GM21528 (cell line): Measurements from ENCODE around the gene CELSR3.

ENCODE experiments used
- ATAC-seq: cut with Tn5 transposase; IDR thresholded peaks from one replicate; pipeline ENCODE4 v1.9.1; 2021; ENCODE audit warnings: mild to moderate bottlenecking, moderate library complexity; ENCODE audit not compliant: unreplicated experiment, low FRiP score

CELSR3 gene

GRCh38 chr3:48601622-48601994 lies 61.1 kb downstream of the CELSR3 start:
- ATAC-seq, result no peak

DNA sequence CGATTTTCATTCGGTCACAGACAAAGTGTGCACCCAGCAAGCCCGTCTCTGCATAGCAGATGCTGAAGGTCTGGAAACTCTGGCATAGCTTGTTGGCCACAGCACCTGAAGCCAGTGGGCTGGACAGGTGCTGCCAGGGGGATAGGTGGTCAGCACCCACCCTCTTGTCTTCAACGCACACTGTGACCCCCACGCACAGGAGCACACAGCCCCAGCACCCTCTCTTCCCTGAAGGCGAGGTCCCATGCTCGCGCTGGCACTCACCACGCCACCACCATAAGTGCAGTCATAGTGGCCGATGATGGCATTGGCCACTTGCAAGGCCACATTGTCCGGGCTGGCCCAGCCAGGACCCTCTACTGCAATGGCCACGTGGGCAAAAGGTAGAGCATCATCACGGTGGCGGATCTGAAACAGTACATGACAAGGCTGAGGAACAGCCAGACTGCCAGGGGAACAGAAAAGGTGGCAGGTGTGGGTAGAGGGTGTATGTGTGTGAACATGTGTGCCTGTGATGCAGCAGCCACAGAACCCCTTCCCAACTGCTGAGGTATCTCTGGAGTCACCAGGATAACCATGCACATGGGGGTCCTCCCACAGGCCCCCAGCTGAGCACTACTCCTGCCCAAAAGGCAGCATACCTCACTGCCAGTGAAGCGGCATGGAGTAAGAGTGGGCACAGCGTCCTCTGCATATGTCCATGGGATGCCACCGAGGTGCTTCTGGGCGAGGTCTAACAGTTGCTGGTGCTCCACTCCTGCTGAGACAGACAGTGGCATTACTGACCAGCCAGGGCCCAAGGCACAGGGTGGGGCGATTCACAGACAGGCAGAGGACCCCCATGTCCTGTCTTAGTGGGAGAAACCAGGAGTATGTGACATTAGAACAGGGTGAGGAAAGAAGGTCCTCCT lies 61.7 kb downstream of the CELSR3 start:
- no peak for ATAC-seq

GRCh38 chr3:48599509-48600285 lies 63.0 kb downstream of the CELSR3 start:
- no peak for ATAC-seq

DNA sequence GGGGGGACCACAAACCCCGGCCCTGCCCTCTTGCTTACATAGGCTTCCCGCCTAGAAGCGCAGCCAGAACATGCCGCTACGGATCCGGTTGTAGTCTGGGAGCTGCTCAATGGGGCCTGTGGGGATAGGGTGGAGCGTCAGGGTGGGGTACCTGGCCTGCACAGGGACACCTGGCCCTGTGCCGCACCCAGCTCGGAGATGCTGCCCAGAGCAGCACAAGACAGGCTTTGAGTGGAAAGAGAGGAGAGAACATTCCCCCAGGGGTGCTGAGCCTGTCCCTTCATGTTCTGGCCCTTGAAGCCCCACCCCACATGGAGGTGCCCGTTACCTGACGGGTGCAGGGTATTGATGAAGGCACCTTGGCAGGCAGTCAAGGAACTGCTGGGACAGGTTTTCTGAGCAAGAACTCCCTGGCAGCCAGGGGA lies 63.6 kb downstream of the CELSR3 start:
- no peak for ATAC-seq

- no peak for ATAC-seq
Measured at GRCh38 chr3:48598323-48599076, 64.2 kb downstream of the CELSR3 start.

GRCh38 chr3:48597408-48597800 lies 65.3 kb downstream of the CELSR3 start:
- no peak for ATAC-seq

DNA sequence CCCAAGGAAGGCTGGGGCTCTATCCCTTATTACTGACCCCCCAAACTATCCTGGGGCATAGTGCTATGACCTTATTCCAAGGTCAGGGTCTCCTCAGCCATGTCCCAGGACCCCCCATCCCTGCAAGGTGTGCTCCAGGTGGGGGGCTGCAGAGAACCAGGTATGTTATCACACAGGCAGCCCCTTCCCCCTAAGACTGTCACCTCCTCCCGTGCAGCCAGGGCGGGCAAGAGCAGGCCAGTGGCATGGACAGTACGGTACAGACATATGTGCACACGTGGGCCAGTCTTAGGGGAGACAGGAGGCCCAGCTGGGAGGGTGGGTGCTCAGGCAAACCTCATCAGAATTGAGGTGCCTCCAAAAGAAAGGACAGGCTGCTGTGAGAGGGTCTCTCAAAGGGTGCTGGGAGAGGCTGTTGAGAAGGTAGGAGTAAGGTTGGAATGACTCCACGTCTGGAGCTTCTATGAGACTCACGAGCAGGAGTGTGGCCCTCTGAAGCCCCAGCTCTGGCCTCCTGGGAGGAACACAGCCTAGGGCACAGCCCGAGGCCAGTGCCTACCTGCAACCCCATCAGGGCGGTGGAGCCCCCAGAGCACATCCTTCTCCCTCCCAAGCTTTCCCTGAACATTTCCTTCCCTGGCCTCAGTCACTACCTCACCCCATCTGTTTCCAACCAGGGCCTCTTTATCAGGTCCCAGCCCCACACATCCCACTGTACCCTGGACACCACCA lies 65.8 kb downstream of the CELSR3 start:
- no peak for ATAC-seq

DNA sequence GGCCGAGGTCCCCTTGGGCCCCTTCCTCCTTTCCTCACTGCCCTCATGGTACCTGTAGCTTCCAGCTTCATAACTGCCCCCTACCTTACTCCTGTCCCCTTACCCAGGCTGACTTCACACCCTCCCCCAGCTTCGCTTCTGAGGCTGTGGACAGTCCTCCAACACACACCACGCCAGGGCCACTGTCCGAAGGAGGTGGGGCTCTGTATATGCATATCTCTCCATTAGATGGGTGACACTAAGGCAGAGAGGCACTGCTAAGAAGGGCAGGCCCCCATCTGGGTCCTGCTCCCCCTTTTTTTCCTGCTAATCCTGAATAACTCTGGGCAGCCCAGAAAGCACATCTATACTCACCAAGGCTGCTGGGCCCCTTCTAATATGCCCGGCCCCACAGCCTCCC lies 66.5 kb downstream of the CELSR3 start:
- ATAC-seq, result no peak

GRCh38 chr3:48595526-48596121 lies 67.1 kb downstream of the CELSR3 start:
- no peak for ATAC-seq

- no peak for ATAC-seq
Measured at GRCh38 chr3:48595075-48595525, 67.6 kb downstream of the CELSR3 start, which contains the start of gene COL7A1. Gene COL7A1 (minus strand): TSS chr3:48595329. CDS start chr3:48595159, 170 bp downstream.

DNA sequence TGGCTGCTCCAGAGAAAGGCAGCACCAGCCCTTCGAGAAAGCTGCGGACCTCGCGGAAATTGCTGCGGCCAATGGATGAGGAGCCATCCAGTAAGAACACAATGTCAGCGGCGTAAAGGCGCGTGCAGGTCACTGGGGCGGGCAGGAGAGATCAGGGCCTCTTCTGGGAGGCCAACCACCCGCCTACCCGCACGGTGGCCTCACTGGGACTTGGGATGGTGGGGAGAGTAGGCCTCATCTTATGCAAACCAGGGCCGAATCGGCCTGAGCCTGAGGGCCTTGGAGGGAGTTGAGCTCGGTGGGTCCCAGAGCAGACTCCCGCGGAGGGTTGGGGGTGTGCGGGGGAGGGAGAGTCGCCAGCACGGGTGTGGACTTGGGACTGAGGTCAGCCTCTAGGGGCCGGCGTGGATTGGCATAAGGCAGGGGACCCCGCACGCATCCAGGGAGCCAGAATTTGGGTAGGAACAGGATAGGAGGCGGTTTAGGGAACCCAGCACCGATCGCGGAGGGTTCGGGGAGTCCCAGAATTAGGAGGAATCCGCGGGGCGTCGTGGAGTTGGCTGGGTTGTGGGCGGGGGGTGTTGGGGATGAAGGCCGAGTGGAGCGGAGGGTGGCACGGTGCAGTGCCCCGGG lies 68.2 kb downstream of the CELSR3 start:
- ATAC-seq, result no peak

DNA sequence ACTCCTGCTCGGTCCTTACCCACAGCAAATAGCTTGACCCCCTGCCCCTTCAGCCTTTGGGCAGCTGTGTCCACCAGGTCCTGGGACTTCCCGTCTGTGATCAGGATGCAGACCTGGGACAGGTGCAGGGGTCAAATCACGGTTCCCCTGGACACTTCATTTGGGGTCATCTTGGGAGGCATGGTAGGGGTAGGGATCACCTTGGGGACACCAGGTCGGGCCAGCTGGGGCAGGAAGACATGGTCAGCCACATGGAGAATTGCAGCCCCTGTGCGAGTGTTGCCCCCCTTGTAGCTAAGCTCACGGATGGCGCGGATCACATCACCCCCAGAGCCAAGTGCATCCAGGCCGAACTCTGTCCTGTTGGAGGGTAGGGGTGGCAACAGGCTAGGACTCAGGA lies 69.3 kb downstream of the CELSR3 start:
- ATAC-seq, result no peak

GRCh38 chr3:48592519-48593087 lies 70.1 kb downstream of the CELSR3 start:
- no peak for ATAC-seq

GRCh38 chr3:48591886-48592518 lies 70.7 kb downstream of the CELSR3 start:
- ATAC-seq, result no peak

- ATAC-seq, result no peak
Measured at GRCh38 chr3:48591436-48591835, 71.2 kb downstream of the CELSR3 start.

- ATAC-seq, result no peak
Measured at GRCh38 chr3:48588230-48588629, 74.5 kb downstream of the CELSR3 start.

GRCh38 chr3:48587686-48588085 lies 75.0 kb downstream of the CELSR3 start:
- ATAC-seq, result no peak
